Astrocyte of the cerebellum (primary cell): Measurements from ENCODE around the gene GDE1.

Experiments
- DNase-seq: peaks from one replicate; pipeline ENCODE4 v3.0.0-alpha.2; 2011; ENCODE audit warnings: low read depth
- H3K4me3 ChIP-seq: 2 replicates; pipeline ENCODE4 v1.5.1; 2011; ENCODE audit warnings: mild to moderate bottlenecking, low read depth, low read length, moderate library complexity
- CTCF ChIP-seq: IDR thresholded peaks from 2 replicates; pipeline ENCODE4 v1.5.1; 2012; ENCODE audit warnings: low read length, low read depth, moderate library complexity, mild to moderate bottlenecking; ENCODE audit errors: missing control alignments
- in situ Hi-C: cut with HindIII; loops from 2 replicates; pipeline ENCODE4 v1.10.0; 2017; ENCODE audit warnings: low sequenced_read_pairs

The GDE1 gene

GRCh38 chr16:19481769-19482168 lies 40.1 kb downstream of the GDE1 start:
- no peak for DNase-seq
- TF ChIP-seq CTCF, result no peak
- in situ Hi-C loops, result no loop called here
- no peak overlapping the region for H3K4me3 ChIP-seq

GRCh38 chr16:19481296-19481695 lies 40.6 kb downstream of the GDE1 start:
- in situ Hi-C loops, result no loop called here
- H3K4me3 ChIP-seq, result no peak overlapping the region
- no peak for DNase-seq
- TF ChIP-seq CTCF, result no peak

- DNase-seq, result no peak
- no peak for TF ChIP-seq CTCF
- H3K4me3 ChIP-seq, result no peak overlapping the region
- in situ Hi-C loops, result no loop called here
These were observed 42.6 kb downstream of the GDE1 start for GRCh38 chr16:19479302-19479721.

- DNase-seq, result no peak
- H3K4me3 ChIP-seq, result no peak overlapping the region
- no peak for TF ChIP-seq CTCF
- in situ Hi-C loops, result no loop called here
These were observed 43.4 kb downstream of the GDE1 start for GRCh38 chr16:19478505-19478904.

- in situ Hi-C loops, result no loop called here
- H3K4me3 ChIP-seq, result no peak overlapping the region
- DNase-seq, result no peak
- TF ChIP-seq CTCF, result no peak
These were observed 47.3 kb downstream of the GDE1 start for GRCh38 chr16:19474617-19475016.

- in situ Hi-C loops, result no loop called here
- no peak overlapping the region for H3K4me3 ChIP-seq
- DNase-seq, result no peak
- TF ChIP-seq CTCF, result no peak
These were observed 49.4 kb downstream of the GDE1 start for GRCh38 chr16:19472482-19472881.

GRCh38 chr16:19468300-19468699 lies 53.6 kb downstream of the GDE1 start:
- H3K4me3 ChIP-seq, result no peak overlapping the region
- TF ChIP-seq CTCF, result no peak
- DNase-seq, result no peak
- in situ Hi-C loops, result no loop called here
